Naive B cell (primary cell): ENCODE data around the gene MBD3L1. TPM values are rescaled to one million over a fixed set of nuclear protein-coding genes. Genes with fewer than 3 reads are reported as not detected.

Experiments
- polyA plus RNA-seq, 6 donors: library from polyadenylated mRNA; unstranded; fragments of 300-500 nt; fragmentation: Illumina TruSeq; gene quantifications; one replicate each; pipeline ENCODE4 v1.2.3, GENCODE V29; 2021; ENCODE audit warnings: low read depth in 6 of 6

MBD3L1 gene
- polyA plus RNA-seq, 6 donors from 2014 or later, result not detected

Other genes starting within 250 kb of the MBD3L1 start
- gene ADAMTS10, start 221.7 kb upstream of the MBD3L1 start, polyA plus RNA-seq, result under 1 TPM in 1 of 6 donors, not detected in 5; 0.31 TPM
- gene NFILZ, start 201.7 kb upstream of the MBD3L1 start, polyA plus RNA-seq, result not detected
- gene ACTL9, start 133.6 kb upstream of the MBD3L1 start, polyA plus RNA-seq, result not detected
- not detected for gene OR2Z1, start 110.7 kb upstream of the MBD3L1 start, polyA plus RNA-seq
- gene ZNF558, start 73 bp upstream of the MBD3L1 start, polyA plus RNA-seq, result 10 to 100 TPM in 3 of 6 donors, 1 to 10 TPM in 2, not detected in 1; 4.8 to 12.0 (median 10.2) TPM
- gene MUC16, start 178.0 kb downstream of the MBD3L1 start, polyA plus RNA-seq, result not detected